ENCODE data around the gene KLC3. TPM values are rescaled to one million over a fixed set of nuclear protein-coding genes. Genes with fewer than 3 reads are reported as not detected.

KLC3 gene
- total RNA-seq, 2 donors from 2014 or later: 3.6 to 4.8 TPM

- H3K27ac Mint-ChIP-seq: peak overlapping the region; percentile 12
- peaks cover 26% of the 10 kb centered on the region for H3K27me3 Mint-ChIP-seq (ENCODE audit: insufficient read depth)
- no peak overlapping the region for H3K27ac ChIP-seq (ENCODE audit: low read depth, low read length)
- no peaks in the 10 kb centered on the region for H3K9me3 ChIP-seq (ENCODE audit: control insufficient read depth, low read length)
- no peak overlapping the region for H3K4me3 Mint-ChIP-seq
- peaks cover 9% of the 10 kb centered on the region for H3K4me1 ChIP-seq (ENCODE audit: control insufficient read depth, insufficient read depth, low read length)
- H3K9me3 Mint-ChIP-seq: no peaks in the 10 kb centered on the region
- peaks cover 7% of the 10 kb centered on the region for H3K27me3 ChIP-seq (ENCODE audit: control insufficient read depth, insufficient read depth, low read length, poor library complexity, severe bottlenecking)
- DNase-seq: no peak
- H3K4me3 ChIP-seq (ENCODE audit: low read length): no peak overlapping the region
- H3K36me3 ChIP-seq (ENCODE audit: control insufficient read depth, insufficient read depth, low read length): no peaks in the 10 kb centered on the region
- no peak for TF ChIP-seq CTCF (conservative IDR thresholded peaks at IDR 0.05)
- 90% methylated on average over 7 of the region's 7 CpGs; no CpG with 5 or more reads in 1 of the 2 experiments for WGBS, 2 experiments (ENCODE audit: insufficient coverage in 1 of 2, insufficient read length in 1 of 2)
- peaks cover 14% of the 10 kb centered on the region for H3K4me1 Mint-ChIP-seq
- no peaks in the 10 kb centered on the region for H3K36me3 Mint-ChIP-seq (ENCODE audit: low read depth)
- no peak overlapping the region for H3K9ac ChIP-seq (ENCODE audit: extremely low read depth, low read length, poor library complexity, severe bottlenecking)
Measured at GRCh38 chr19:45321848-45322247, 18.7 kb upstream of the KLC3 start.

GRCh38 chr19:45322311-45322710 lies 18.2 kb upstream of the KLC3 start:
- Histone ChIP-seq H3K27me3 (ENCODE audit: control insufficient read depth, insufficient read depth, low read length, poor library complexity, severe bottlenecking) (peaks cover 6% of the 10 kb centered on the region), H3K36me3 (ENCODE audit: control insufficient read depth, insufficient read depth, low read length) (no peaks in the 10 kb centered on the region), H3K4me3 (ENCODE audit: low read length) (no peak overlapping the region), H3K9me3 (ENCODE audit: control insufficient read depth, low read length) (no peaks in the 10 kb centered on the region), H3K9ac (ENCODE audit: extremely low read depth, low read length, poor library complexity, severe bottlenecking) (no peak overlapping the region), H3K27ac (ENCODE audit: low read depth, low read length) (peak overlapping the region; percentile 53), H3K4me1 (ENCODE audit: control insufficient read depth, insufficient read depth, low read length) (peaks cover 9% of the 10 kb centered on the region)
- Mint-ChIP-seq H3K27ac (peak overlapping the region; percentile 12), H3K9me3 (no peaks in the 10 kb centered on the region), H3K4me3 (no peak overlapping the region), H3K27me3 (ENCODE audit: insufficient read depth) (peaks cover 23% of the 10 kb centered on the region), H3K4me1 (peaks cover 14% of the 10 kb centered on the region), H3K36me3 (ENCODE audit: low read depth) (no peaks in the 10 kb centered on the region)
- no peak for TF ChIP-seq CTCF (conservative IDR thresholded peaks at IDR 0.05)
- 64% methylated on average over 11 of the region's 11 CpGs for WGBS, 2 experiments (ENCODE audit: insufficient coverage in 1 of 2, insufficient read length in 1 of 2)
- DNase-seq: peak; percentile 78

- no peak for DNase-seq
- H3K9me3 ChIP-seq (ENCODE audit: control insufficient read depth, low read length): no peaks in the 10 kb centered on the region
- peak within 1 kb of the TSS; percentile 37 for H3K4me3 Mint-ChIP-seq
- H3K27ac Mint-ChIP-seq: peak within 1 kb of the TSS; percentile 12
- H3K27me3 Mint-ChIP-seq (ENCODE audit: insufficient read depth): peaks cover 19% of the 10 kb centered on the region
- no peak within 1 kb of the TSS for H3K9ac ChIP-seq (ENCODE audit: extremely low read depth, low read length, poor library complexity, severe bottlenecking)
- H3K36me3 ChIP-seq (ENCODE audit: control insufficient read depth, insufficient read depth, low read length): no peaks in the 10 kb centered on the region
- H3K36me3 Mint-ChIP-seq (ENCODE audit: low read depth): no peaks in the 10 kb centered on the region
- H3K4me1 Mint-ChIP-seq: peaks cover 14% of the 10 kb centered on the region
- H3K27ac ChIP-seq (ENCODE audit: low read depth, low read length): peak within 1 kb of the TSS; percentile 53
- no peak within 1 kb of the TSS for H3K4me3 ChIP-seq (ENCODE audit: low read length)
- H3K27me3 ChIP-seq (ENCODE audit: control insufficient read depth, insufficient read depth, low read length, poor library complexity, severe bottlenecking): peaks cover 6% of the 10 kb centered on the region
- peaks cover 9% of the 10 kb centered on the region for H3K4me1 ChIP-seq (ENCODE audit: control insufficient read depth, insufficient read depth, low read length)
- TF ChIP-seq CTCF (conservative IDR thresholded peaks at IDR 0.05): no peak
- WGBS, 2 experiments (ENCODE audit: insufficient coverage in 1 of 2, insufficient read length in 1 of 2): 77 to 83% methylated on average over 6 to 15 of the region's 15 CpGs
- H3K9me3 Mint-ChIP-seq: no peaks in the 10 kb centered on the region
Measured at GRCh38 chr19:45322744-45323281, 17.7 kb upstream of the KLC3 start, which contains the start of gene CKM. Gene CKM (minus strand): TSS chr19:45322875. CDS start chr19:45319713, 3,162 bp downstream.
